A549 (cell line): Measurements from ENCODE around the gene MFSD12. TPM values are rescaled to one million over a fixed set of nuclear protein-coding genes. Genes with fewer than 3 reads are reported as not detected.

ENCODE experiments used
- ATAC-seq, 2 experiments: fragments of 200-7000 bp in 1 of 2; fragments of >200 bp in 1 of 2; cut with Nextera tagmentation in 1 of 2; cut with Tn5 transposase in 1 of 2; 3 replicates each; pipeline versions ENCODE4 v1.8.0 to v1.9.1; 2018 to 2020; ENCODE audit warnings: mild to moderate bottlenecking in 1 of 2, moderate library complexity in 1 of 2
- CTCF ChIA-PET: fragments of 300-600 bp; sonication (Branson Sonifier 250); formaldehyde crosslinking; extraction: SDS; loops from one replicate; lab custom pipeline; 2021; ENCODE audit warnings: antibody characterized with exemption, inconsistent platforms; lab: Yijun Ruan, JAX
- POLR2A ChIA-PET: fragments of 350-600 bp; formaldehyde crosslinking; extraction: SDS; loops from one replicate; lab custom pipeline; 2021; ENCODE audit warnings: antibody characterized with exemption, inconsistent platforms; lab: Yijun Ruan, JAX
- DNase-seq, 2 experiments: peaks; one replicate each; pipeline versions ENCODE4 v3.0.0 to v3.0.0-alpha.2; 2011 to 2016; ENCODE audit warnings: low read depth in 1 of 2, low spot score in 1 of 2
- FAIRE-seq: peaks from 2 replicates; lab custom pipeline; 2011; peaks lifted over from hg19 to GRCh38; lab: Jason Lieb, UNC
- H3K27ac ChIP-seq, 2 experiments: fragments of >200 bp; sonication (Bioruptor Twin); formaldehyde crosslinking; 3 replicates each; pipeline ENCODE4 v1.5.1; 2016 to 2017
- H3K4me1 ChIP-seq: fragments of >200 bp; sonication (Bioruptor Twin); formaldehyde crosslinking; 3 replicates; pipeline ENCODE4 v1.6.1; 2016
- H3K4me2 ChIP-seq: fragments of >200 bp; sonication (Bioruptor Twin); formaldehyde crosslinking; 3 replicates; pipeline ENCODE4 v1.6.1; 2016
- H3K4me3 ChIP-seq: fragments of >200 bp; sonication (Bioruptor Twin); formaldehyde crosslinking; 3 replicates; pipeline ENCODE4 v1.5.1; 2016
- H3K9me3 ChIP-seq: fragments of >200 bp; sonication (Bioruptor Twin); formaldehyde crosslinking; 3 replicates; pipeline ENCODE4 v1.6.1; 2016
- E2F6 ChIP-seq: IDR thresholded peaks from 2 replicates; pipeline ENCODE4 v1.6.1; 2012; ENCODE audit warnings: low read depth, borderline replicate concordance
- FOSL2 ChIP-seq, 2 experiments: fragments of 450-650 bp in 1 of 2; fragments of >200 bp in 1 of 2; sonication (Bioruptor Twin) in 1 of 2; formaldehyde crosslinking; IDR thresholded peaks; 2 replicates each; pipeline versions ENCODE4 v1.5.0 to v1.6.1; 2016 to 2020; ENCODE audit warnings: mild to moderate bottlenecking in 1 of 2, moderate library complexity in 1 of 2
- HEYL ChIP-seq: fragments of 250-450 bp; sonication (Bioruptor Pico); IDR thresholded peaks from 2 replicates; pipeline ENCODE4 v1.8.0; 2021; ENCODE audit warnings: mild to moderate bottlenecking, moderate library complexity
- HOXB13 ChIP-seq: fragments of 250-450 bp; sonication (Bioruptor Pico); IDR thresholded peaks from 2 replicates; pipeline ENCODE4 v1.5.0; 2020; ENCODE audit warnings: low read depth, mild to moderate bottlenecking, moderate library complexity
- KDM1A ChIP-seq: fragments of 200-600 bp; sonication (generic); IDR thresholded peaks from 2 replicates; pipeline ENCODE4 v1.6.1; 2016; ENCODE audit warnings: low read depth, mild to moderate bottlenecking
- POLR2AphosphoS2 ChIP-seq: conservative IDR thresholded peaks from 2 replicates; pipeline ENCODE4 v1.6.1; 2012; ENCODE audit warnings: low read length, improper control_type of control experiment, inconsistent platforms
- RAD21 ChIP-seq, 2 experiments: fragments of >200 bp in 1 of 2; sonication (Bioruptor Twin) in 1 of 2; formaldehyde crosslinking in 1 of 2; IDR thresholded peaks in 1 of 2; conservative IDR thresholded peaks in 1 of 2; 2 replicates in 1 of 2; 3 replicates in 1 of 2; pipeline ENCODE4 v1.6.1; 2012 to 2018; ENCODE audit warnings: inconsistent platforms in 1 of 2
- SREBF2 ChIP-seq: fragments of 450-650 bp; IDR thresholded peaks from 2 replicates; pipeline ENCODE4 v1.6.1; 2014; ENCODE audit warnings: mild to moderate bottlenecking, moderate library complexity
- ZC3H11A ChIP-seq: fragments of 450-650 bp; IDR thresholded peaks from 2 replicates; pipeline ENCODE4 v1.6.1; 2014; ENCODE audit warnings: antibody characterized with exemption, mild to moderate bottlenecking
- ZSCAN20 ChIP-seq: fragments of 250-450 bp; sonication (Bioruptor Pico); IDR thresholded peaks from 2 replicates; pipeline ENCODE4 v1.8.0; 2022; ENCODE audit warnings: mild to moderate bottlenecking, moderate library complexity
- WGBS: methylation state at CpG from one replicate; pipeline ENCODE4 v1.1.6; 2017; ENCODE audit errors: missing lambda C conversion rate; 5-methylcytosine and 5-hydroxymethylcytosine counted together
- polyA plus RNA-seq, 4 experiments: library from polyadenylated mRNA; depleted of rRNA in 3 of 4; stranded (reverse); fragments of >200 nt; fragmentation: RNase III in 1 of 4; extraction: RNeasy Plus Mini Kit Qiagen cat#74134 plus additional on column Dnase treatment in 1 of 4; gene quantifications; 2 replicates in 3 of 4; 3 replicates in 1 of 4; pipeline ENCODE4 v1.2.3, GENCODE V29; 2011 to 2017
- TF ChIP-seq, protein P1 (sequence below): fragments of 150-350 bp; IDR thresholded peaks from 2 replicates; pipeline ENCODE4 v1.6.1; 2014; ENCODE audit warnings: low read depth, mild to moderate bottlenecking, low read length

The MFSD12 gene
- polyA plus RNA-seq, 2 of the 4 experiments (the other 2 are of a cell fraction) = 52.5 to 115 TPM

GRCh38 chr19:3538965-3539755 lies 18.2 kb downstream of the MFSD12 start, which contains the start of gene TEKTIP1:
Gene TEKTIP1, plus strand, starts transcription at chr19:3539174. Its CDS starts 4 bp downstream, at chr19:3539178.
- ATAC-seq = peak; percentile 16 to 30; a peak in 5 of 6 replicates
- H3K4me1 ChIP-seq = no peaks in the 10 kb centered on the region
- 0 out of 6 replicates have a peak within 1 kb of the TSS, but pooled peaks of 1 of the 2 experiments have one; percentile 8 for H3K27ac ChIP-seq
- H3K4me3 ChIP-seq = no peak within 1 kb of the TSS
- ChIA-PET CTCF (interaction anchor here (0.5 to 1.5 kb wide), 2 partner anchors 36 to 57 kb away, joined by 3 to 6 read pairs; no protein-coding TSS in a partner anchor), POLR2A (no interaction called here)
- H3K4me2 ChIP-seq = no peak within 1 kb of the TSS
- no peak for FAIRE-seq
- peak in 1 of 2 experiments; percentile 45 for DNase-seq
- WGBS = 87% methylated on average over 10 of the region's 28 CpGs
- no peaks in the 10 kb centered on the region for H3K9me3 ChIP-seq
- TF ChIP-seq KDM1A = no peak
- TF ChIP-seq POLR2AphosphoS2 = 0 out of 2 replicates have a peak, but pooled peaks have one; percentile 33

GRCh38 chr19:3538258-3538929 lies 19.0 kb downstream of the MFSD12 start:
- H3K4me1 ChIP-seq = no peaks in the 10 kb centered on the region
- no peak for DNase-seq
- TF ChIP-seq ZSCAN20 (CRISPR knock-in tag) (no peak), POLR2AphosphoS2 (0 out of 2 replicates have a peak, but pooled peaks have one; percentile 35)
- ChIA-PET CTCF (interaction anchor here (0.5 to 1.5 kb wide), 2 partner anchors 37 to 58 kb away, joined by 3 to 6 read pairs; no protein-coding TSS in a partner anchor), POLR2A (no interaction called here)
- no peak for FAIRE-seq
- WGBS = 88% methylated on average over 11 of the region's 25 CpGs
- H3K27ac ChIP-seq = no peak overlapping the region
- no peaks in the 10 kb centered on the region for H3K9me3 ChIP-seq
- H3K4me3 ChIP-seq = no peak overlapping the region
- peak; percentile 11 to 14; a peak in 4 of 6 replicates for ATAC-seq
- no peak overlapping the region for H3K4me2 ChIP-seq

DNA sequence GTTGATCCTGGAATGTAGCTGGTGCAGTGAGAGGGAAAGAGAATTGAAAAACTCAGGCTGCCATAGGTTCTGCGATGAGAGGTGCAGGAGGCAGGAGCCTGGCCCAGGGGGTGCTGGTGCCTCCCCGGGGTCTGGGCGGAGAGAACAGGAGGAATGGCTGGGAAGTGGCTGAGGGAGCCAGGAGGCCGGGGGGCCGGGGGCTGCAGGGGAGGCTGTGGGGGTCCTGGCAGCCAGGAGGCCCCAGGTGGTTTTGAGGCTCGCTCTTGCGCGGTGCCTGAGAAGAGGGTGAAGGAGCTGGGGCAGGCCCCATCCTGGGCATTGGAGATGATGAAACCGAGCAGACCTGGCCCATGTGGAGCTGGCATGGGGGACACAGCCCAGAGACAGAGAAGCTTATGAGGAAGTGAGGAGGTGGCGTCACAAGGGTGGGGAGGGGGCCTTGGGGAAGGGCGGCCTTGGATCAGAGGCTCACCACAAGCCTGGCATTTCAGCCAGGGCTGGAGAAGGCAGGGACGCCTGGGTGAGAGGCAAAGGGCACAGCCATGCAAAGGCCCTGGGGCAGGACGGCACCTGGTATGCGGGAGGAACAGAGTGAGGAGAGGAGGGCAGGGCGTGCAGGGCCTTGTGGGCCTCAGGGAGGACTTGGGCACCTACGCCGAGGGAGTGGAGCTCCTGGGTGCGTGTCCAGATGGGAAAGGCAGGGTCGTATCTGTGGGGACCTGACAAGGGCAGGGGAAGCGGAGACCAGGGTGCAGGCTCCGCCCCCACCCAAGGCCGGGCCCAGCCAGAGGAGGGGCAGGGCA lies 19.7 kb downstream of the MFSD12 start:
- no peak for FAIRE-seq
- no peaks in the 10 kb centered on the region for H3K9me3 ChIP-seq
- TF ChIP-seq, protein P1, sequence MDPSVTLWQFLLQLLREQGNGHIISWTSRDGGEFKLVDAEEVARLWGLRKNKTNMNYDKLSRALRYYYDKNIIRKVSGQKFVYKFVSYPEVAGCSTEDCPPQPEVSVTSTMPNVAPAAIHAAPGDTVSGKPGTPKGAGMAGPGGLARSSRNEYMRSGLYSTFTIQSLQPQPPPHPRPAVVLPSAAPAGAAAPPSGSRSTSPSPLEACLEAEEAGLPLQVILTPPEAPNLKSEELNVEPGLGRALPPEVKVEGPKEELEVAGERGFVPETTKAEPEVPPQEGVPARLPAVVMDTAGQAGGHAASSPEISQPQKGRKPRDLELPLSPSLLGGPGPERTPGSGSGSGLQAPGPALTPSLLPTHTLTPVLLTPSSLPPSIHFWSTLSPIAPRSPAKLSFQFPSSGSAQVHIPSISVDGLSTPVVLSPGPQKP = no peak
- peak; percentile 69; the same call in 1 of the 2 replicates for TF ChIP-seq POLR2AphosphoS2
- ChIA-PET CTCF (interaction anchor here (0.5 to 1.6 kb wide), 4 partner anchors 19 to 927 kb away, joined by 3 to 6 read pairs (median 4); no protein-coding TSS in a partner anchor), POLR2A (no interaction called here)
- peak overlapping the region in 1 of 2 experiments; percentile 8; a peak in 1 of 6 replicates for H3K27ac ChIP-seq
- no peak overlapping the region for H3K4me3 ChIP-seq
- H3K4me1 ChIP-seq = no peaks in the 10 kb centered on the region
- peak; percentile 19 to 38; a peak in 5 of 6 replicates for ATAC-seq
- 80% methylated on average over 16 of the region's 22 CpGs for WGBS
- DNase-seq = peak in 1 of 2 experiments; percentile 39
- no peak overlapping the region for H3K4me2 ChIP-seq

GRCh38 chr19:3537101-3537437 lies 20.3 kb downstream of the MFSD12 start:
- H3K9me3 ChIP-seq = no peaks in the 10 kb centered on the region
- H3K27ac ChIP-seq = peak overlapping the region in 1 of 2 experiments; percentile 8; a peak in 1 of 6 replicates
- no peaks in the 10 kb centered on the region for H3K4me1 ChIP-seq
- DNase-seq (no peak), ATAC-seq (peak in 1 of 2 experiments; percentile 7; a peak in 3 of 6 replicates), FAIRE-seq (no peak)
- no peak overlapping the region for H3K4me2 ChIP-seq
- TF ChIP-seq HEYL (no peak), HOXB13 (CRISPR knock-in tag) (no peak), SREBF2 (no peak), E2F6 (no peak), FOSL2 (IDR thresholded peaks at IDR 0.05) (no peak), FOSL2 (CRISPR knock-in tag; IDR thresholded peaks at IDR 0.05) (no peak), ZC3H11A (no peak), RAD21 (conservative IDR thresholded peaks at IDR 0.05 in 1 of 2, IDR thresholded peaks at IDR 0.05 in 1 of 2) (no peak)
- TF ChIP-seq, protein P1 = no peak
- CTCF ChIA-PET = interaction anchor here (1.6 kb wide), 1 partner anchor 19 kb away, joined by 4 read pairs; no protein-coding TSS in a partner anchor
- no peak overlapping the region for H3K4me3 ChIP-seq
- WGBS = 80% methylated on average over 5 of the region's 13 CpGs
- POLR2A ChIA-PET = no interaction called here
